Activated CD8-positive, alpha-beta T cell treated with anti-CD3 and anti-CD28 coated beads, Interleukin-2, amount 10 ng/mL, durations not matched to agents 7 days and 5 days (primary cell): Measurements from ENCODE around the gene PTPRE. TPM values are rescaled to one million over a fixed set of nuclear protein-coding genes. Genes with fewer than 3 reads are reported as not detected.
A peak's percentile ranks its signal among the peaks of the same experiment; 100 is the strongest.

Source experiments
- ATAC-seq: fragments of 150-1000 bp; cut with Tn5 transposase; one replicate; pipeline ENCODE4 v1.10.0; 2021; ENCODE audit warnings: moderate library complexity
- CTCF ChIA-PET: fragments of 350-600 bp; sonication (Branson Sonifier 250); formaldehyde crosslinking; loops from one replicate; lab custom pipeline; 2021; ENCODE audit warnings: antibody characterized with exemption; lab: Charles Lee
- POLR2A ChIA-PET: fragments of 350-600 bp; sonication (Branson Sonifier 250); formaldehyde crosslinking; loops from one replicate; lab custom pipeline; 2021; ENCODE audit warnings: antibody characterized with exemption; lab: Charles Lee
- DNase-seq: peaks from one replicate; pipeline ENCODE4 v3.0.0-alpha.2; 2020
- H3K27ac Mint-ChIP-seq: one replicate; pipeline ENCODE4 v1.8.0; 2021; ENCODE audit warnings: mild to moderate bottlenecking, mixed read lengths
- H3K27me3 Mint-ChIP-seq: one replicate; pipeline ENCODE4 v1.8.0; 2021; ENCODE audit warnings: low read depth, mixed read lengths
- H3K36me3 Mint-ChIP-seq: one replicate; pipeline ENCODE4 v1.8.0; 2021; ENCODE audit warnings: low read depth, mixed read lengths
- H3K4me1 Mint-ChIP-seq: one replicate; pipeline ENCODE4 v1.8.0; 2021; ENCODE audit warnings: low read depth, mixed read lengths
- H3K4me3 Mint-ChIP-seq: one replicate; pipeline ENCODE4 v1.8.0; 2021; ENCODE audit warnings: mild to moderate bottlenecking, mixed read lengths
- H3K9me3 Mint-ChIP-seq: one replicate; pipeline ENCODE4 v1.8.0; 2022; ENCODE audit warnings: mixed read lengths; ENCODE audit not compliant: insufficient read depth
- total RNA-seq, 2 experiments: library from RNA; stranded (reverse); gene quantifications; one replicate each; pipeline ENCODE4 v1.2.3, GENCODE V29; 2021

PTPRE gene
- total RNA-seq, 2 experiments from 2014 or later, result 21.4 to 24.5 TPM

GRCh38 chr10:128116851-128117615, 210.1 kb downstream of the PTPRE start:
- ChIA-PET CTCF (interaction anchor here (0.7 to 2.6 kb wide), 10 partner anchors 11 to 95 kb away, joined by 3 to 12 read pairs (median 4); no protein-coding TSS in a partner anchor), POLR2A (interaction anchor here (0.7 to 2.3 kb wide), 4 partner anchors 9 to 88 kb away, joined by 3 to 6 read pairs (median 4); no protein-coding TSS in a partner anchor)
- peak overlapping the region; percentile 7 for H3K27ac Mint-ChIP-seq
- no peaks in the 10 kb centered on the region for H3K27me3 Mint-ChIP-seq
- H3K9me3 Mint-ChIP-seq, result no peaks in the 10 kb centered on the region
- peaks cover 75% of the 10 kb centered on the region for H3K36me3 Mint-ChIP-seq
- DNase-seq (no peak), ATAC-seq (no peak)
- peaks cover 41% of the 10 kb centered on the region for H3K4me1 Mint-ChIP-seq
- no peak overlapping the region for H3K4me3 Mint-ChIP-seq

DNA sequence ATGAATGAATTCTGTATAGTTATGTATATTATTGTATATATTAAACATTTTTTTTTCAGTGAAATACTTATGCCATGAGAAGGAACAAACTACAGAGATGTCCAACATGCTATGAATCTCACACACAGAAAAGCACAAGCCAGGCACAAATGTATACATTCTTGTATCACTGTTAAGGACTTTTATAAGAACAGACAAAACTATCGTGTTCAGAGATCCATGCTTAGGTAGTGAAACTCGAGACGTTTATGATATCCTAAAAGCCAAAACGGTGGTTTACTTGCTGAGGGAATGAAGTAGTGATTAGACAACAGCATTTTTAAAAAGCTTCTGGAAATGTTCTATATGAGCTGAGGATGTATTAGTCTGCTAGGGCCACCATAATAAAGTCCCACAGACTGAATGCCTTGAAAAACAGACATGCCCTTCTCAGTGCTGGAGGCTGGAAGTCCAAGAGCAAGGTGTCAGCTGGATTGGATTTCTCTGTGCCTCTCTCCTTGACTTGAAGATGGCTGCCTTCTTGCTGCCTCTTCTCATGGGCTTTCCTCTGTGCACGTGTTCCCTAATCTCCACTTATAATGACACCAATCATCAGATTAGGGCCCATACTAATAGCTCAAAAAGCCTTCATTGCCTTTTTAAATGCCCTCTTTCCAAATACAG, 215.0 kb downstream of the PTPRE start:
- DNase-seq, result no peak
- no peak for ATAC-seq
- POLR2A ChIA-PET, result interaction anchor here (1.0 to 1.2 kb wide), 2 partner anchors 19 to 25 kb away, joined by 3 read pairs; no protein-coding TSS in a partner anchor
- Mint-ChIP-seq H3K4me1 (peaks cover 59% of the 10 kb centered on the region), H3K4me3 (peak overlapping the region; percentile 19), H3K9me3 (no peaks in the 10 kb centered on the region), H3K27ac (no peak overlapping the region), H3K27me3 (no peaks in the 10 kb centered on the region), H3K36me3 (peaks cover 76% of the 10 kb centered on the region)
- CTCF ChIA-PET, result interaction anchor here (1.2 kb wide), 1 partner anchor 19 kb away, joined by 3 read pairs; no protein-coding TSS in a partner anchor

DNA sequence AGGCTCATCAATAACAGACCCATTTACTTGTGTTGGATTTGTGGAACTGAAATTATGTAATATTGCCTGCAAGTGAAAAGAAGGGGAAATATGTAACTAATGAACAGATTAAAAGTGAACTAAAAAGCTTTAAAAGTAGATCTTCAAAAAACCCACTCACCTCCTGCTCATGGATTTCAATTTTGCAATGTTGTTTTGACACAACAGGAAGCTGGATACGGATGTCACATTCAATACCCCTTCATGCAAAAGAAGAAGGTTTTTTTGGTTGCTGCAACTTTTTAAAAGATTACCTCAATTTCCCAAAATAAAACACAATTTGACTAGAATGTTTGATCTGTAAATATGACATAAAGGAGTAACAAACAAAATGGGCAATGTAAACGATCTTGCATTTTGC, 216.0 kb downstream of the PTPRE start:
- Mint-ChIP-seq H3K27me3 (no peaks in the 10 kb centered on the region), H3K4me3 (peak overlapping the region; percentile 95), H3K9me3 (no peaks in the 10 kb centered on the region), H3K4me1 (peaks cover 67% of the 10 kb centered on the region), H3K27ac (peak overlapping the region; percentile 41), H3K36me3 (peaks cover 68% of the 10 kb centered on the region)
- ChIA-PET POLR2A (interaction anchor here (1.2 to 1.9 kb wide), 2 partner anchors 12 to 26 kb away, joined by 3 to 5 read pairs; no protein-coding TSS in a partner anchor), CTCF (interaction anchor here (1.1 kb wide), 2 partner anchors 45 to 55 kb away, joined by 3 to 5 read pairs; no protein-coding TSS in a partner anchor)
- ATAC-seq (no peak), DNase-seq (no peak)

- Mint-ChIP-seq H3K4me1 (peaks cover 63% of the 10 kb centered on the region), H3K4me3 (peak overlapping the region; percentile 95), H3K27ac (peak overlapping the region; percentile 93), H3K36me3 (peaks cover 62% of the 10 kb centered on the region), H3K9me3 (no peaks in the 10 kb centered on the region), H3K27me3 (no peaks in the 10 kb centered on the region)
- ChIA-PET CTCF (interaction anchor here (0.7 to 2.2 kb wide), 4 partner anchors 22 to 45 kb away, joined by 3 to 7 read pairs (median 4); no protein-coding TSS in a partner anchor), POLR2A (interaction anchor here (0.7 to 1.9 kb wide), 6 partner anchors 8 to 27 kb away, joined by 3 to 7 read pairs (median 4); no protein-coding TSS in a partner anchor)
- ATAC-seq (no peak), DNase-seq (no peak)
These were observed 216.9 kb downstream of the PTPRE start for GRCh38 chr10:128123846-128124245.

- Mint-ChIP-seq H3K4me3 (peak overlapping the region; percentile 95), H3K36me3 (peaks cover 51% of the 10 kb centered on the region), H3K9me3 (no peaks in the 10 kb centered on the region), H3K27ac (peak overlapping the region; percentile 93), H3K4me1 (peaks cover 52% of the 10 kb centered on the region), H3K27me3 (no peaks in the 10 kb centered on the region)
- no peak for ATAC-seq
- DNase-seq, result no peak
- CTCF ChIA-PET, result interaction anchor here (1.0 to 2.2 kb wide), 3 partner anchors 26 to 56 kb away, joined by 3 to 7 read pairs (median 4); no protein-coding TSS in a partner anchor
- POLR2A ChIA-PET, result interaction anchor here (0.5 to 2.5 kb wide), 14 partner anchors 9 to 77 kb away, joined by 3 to 17 read pairs (median 4); no protein-coding TSS in a partner anchor
These were observed 218.0 kb downstream of the PTPRE start for GRCh38 chr10:128124813-128125403.

DNA sequence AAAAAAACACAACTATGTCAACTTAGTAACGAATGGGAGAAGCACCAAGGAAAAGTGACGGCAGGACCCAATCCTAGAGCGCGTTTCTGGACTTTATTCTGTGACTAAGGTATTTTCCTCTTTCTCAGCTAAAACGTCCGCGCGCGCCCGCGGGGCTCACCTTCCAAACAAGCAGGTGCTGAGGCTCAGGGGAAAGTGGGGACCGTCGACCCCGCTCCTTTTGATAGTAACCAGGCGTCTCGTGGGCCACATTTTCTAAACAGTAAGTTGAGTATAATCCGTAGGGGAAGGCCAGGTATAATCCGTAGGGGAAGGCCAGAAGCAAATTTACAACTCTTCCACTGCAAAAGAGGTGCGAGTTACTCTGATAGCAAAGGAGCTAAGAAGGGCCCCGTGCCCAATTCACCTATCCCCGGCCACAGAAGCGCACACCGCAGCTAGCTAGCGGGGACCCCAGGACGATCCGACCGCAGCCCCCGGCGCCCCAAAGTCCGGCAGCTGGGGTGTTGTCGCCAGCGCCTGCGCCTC, 218.6 kb downstream of the PTPRE start:
- POLR2A ChIA-PET, result interaction anchor here (0.5 to 2.5 kb wide), 15 partner anchors 9 to 78 kb away, joined by 3 to 17 read pairs (median 4); no protein-coding TSS in a partner anchor
- Mint-ChIP-seq H3K27me3 (peaks cover 2% of the 10 kb centered on the region), H3K4me1 (peaks cover 46% of the 10 kb centered on the region), H3K36me3 (peaks cover 46% of the 10 kb centered on the region), H3K27ac (peak overlapping the region; percentile 93), H3K4me3 (peak overlapping the region; percentile 95), H3K9me3 (no peaks in the 10 kb centered on the region)
- no peak for DNase-seq
- no peak for ATAC-seq
- CTCF ChIA-PET, result interaction anchor here (0.8 to 2.2 kb wide), 4 partner anchors 11 to 56 kb away, joined by 3 to 7 read pairs (median 4); no protein-coding TSS in a partner anchor

DNA sequence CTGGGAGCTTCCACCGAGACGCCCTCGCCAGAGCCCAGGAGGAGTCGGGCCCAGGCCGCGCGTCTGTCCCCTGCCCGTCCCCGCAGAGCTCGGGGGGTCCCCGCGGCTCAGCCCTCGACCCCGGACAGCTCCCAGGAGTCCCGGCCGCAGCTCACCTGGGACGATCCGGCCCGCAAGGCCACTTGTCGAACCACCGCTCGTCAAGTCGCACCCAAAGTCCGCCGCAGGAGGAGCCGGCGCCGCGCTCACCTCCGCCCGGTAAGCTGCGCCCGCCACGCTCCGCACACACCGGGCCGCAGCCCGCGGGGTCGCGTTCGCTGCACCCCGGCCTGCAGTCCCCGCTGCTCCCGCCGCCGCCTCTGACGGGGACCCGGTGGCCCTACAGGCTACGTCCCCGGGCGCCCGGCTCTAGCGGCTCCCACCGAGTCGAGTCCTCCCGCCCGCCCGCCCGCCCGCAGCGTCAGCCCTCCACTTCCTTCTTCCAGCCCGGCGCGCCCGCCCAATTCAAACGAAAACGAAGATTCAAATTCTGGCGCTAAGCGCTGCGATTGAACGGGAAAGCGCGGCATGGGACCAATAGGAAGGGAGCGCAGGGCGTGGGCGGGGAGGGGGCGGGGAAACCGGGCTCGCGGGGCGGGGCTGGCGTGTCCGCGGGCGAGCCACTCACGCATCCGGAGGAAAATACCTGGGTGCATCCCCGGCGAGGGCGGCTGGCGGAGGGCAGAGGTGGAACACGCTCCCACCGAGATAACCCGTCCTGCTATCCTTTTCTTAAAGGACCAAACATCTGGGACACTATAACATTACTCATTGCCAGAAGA, 219.3 kb downstream of the PTPRE start, which contains the start of gene MKI67:
MKI67 (minus strand) TSS at position 480 of the 821 bp plus-strand sequence. CDS start 756 bp downstream, outside the sequence.
- H3K36me3 Mint-ChIP-seq, result peaks cover 40% of the 10 kb centered on the region
- H3K27ac Mint-ChIP-seq, result peak within 1 kb of the TSS; percentile 93
- H3K4me3 Mint-ChIP-seq, result peak within 1 kb of the TSS; percentile 95
- H3K4me1 Mint-ChIP-seq, result peaks cover 40% of the 10 kb centered on the region
- ATAC-seq (peak; percentile 90), DNase-seq (peak; percentile 96)
- POLR2A ChIA-PET, result interaction anchor here (0.7 to 2.5 kb wide), 18 partner anchors 9 to 79 kb away, joined by 3 to 17 read pairs (median 4); no protein-coding TSS in a partner anchor
- H3K27me3 Mint-ChIP-seq, result peaks cover 2% of the 10 kb centered on the region
- CTCF ChIA-PET, result interaction anchor here (0.8 to 2.2 kb wide), 6 partner anchors 12 to 57 kb away, joined by 3 to 7 read pairs (median 4); no protein-coding TSS in a partner anchor
- no peaks in the 10 kb centered on the region for H3K9me3 Mint-ChIP-seq

GRCh38 chr10:128128582-128128981, 221.7 kb downstream of the PTPRE start:
- Mint-ChIP-seq H3K4me3 (no peak overlapping the region), H3K27me3 (peaks cover 13% of the 10 kb centered on the region), H3K9me3 (no peaks in the 10 kb centered on the region), H3K4me1 (peaks cover 20% of the 10 kb centered on the region), H3K27ac (no peak overlapping the region), H3K36me3 (peaks cover 20% of the 10 kb centered on the region)
- ATAC-seq, result no peak
- no peak for DNase-seq
- ChIA-PET CTCF (interaction anchor here (1.3 to 2.1 kb wide), 3 partner anchors 22 to 93 kb away, joined by 4 to 6 read pairs (median 5); no protein-coding TSS in a partner anchor), POLR2A (interaction anchor here (1.5 kb wide), 1 partner anchor 33 kb away, joined by 4 read pairs; no protein-coding TSS in a partner anchor)

DNA sequence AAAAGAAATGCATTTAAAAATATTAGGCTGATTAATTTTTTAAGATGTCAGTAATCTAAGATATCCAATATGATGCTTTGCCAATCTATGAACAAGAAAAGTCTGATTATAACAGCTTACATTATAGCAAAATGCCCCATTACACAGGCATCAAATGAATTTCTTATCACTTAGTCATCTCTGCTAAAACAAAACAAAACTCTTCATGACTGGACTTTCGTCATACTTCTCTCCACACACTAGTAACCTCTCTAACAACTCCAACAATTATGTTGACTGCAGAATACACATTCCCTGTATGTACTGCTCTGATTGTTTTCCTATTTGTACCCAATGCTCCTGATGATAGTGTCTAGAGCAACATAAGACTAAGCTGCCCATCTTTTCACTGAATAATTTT, 223.1 kb downstream of the PTPRE start:
- H3K9me3 Mint-ChIP-seq, result no peaks in the 10 kb centered on the region
- DNase-seq, result no peak
- ATAC-seq, result no peak
- peaks cover 8% of the 10 kb centered on the region for H3K4me1 Mint-ChIP-seq
- no peak overlapping the region for H3K27ac Mint-ChIP-seq
- CTCF ChIA-PET, result interaction anchor here (1.0 to 2.0 kb wide), 2 partner anchors 61 to 82 kb away, joined by 3 to 5 read pairs; no protein-coding TSS in a partner anchor
- peaks cover 18% of the 10 kb centered on the region for H3K27me3 Mint-ChIP-seq
- POLR2A ChIA-PET, result interaction anchor here (1.5 kb wide), 1 partner anchor 34 kb away, joined by 4 read pairs; no protein-coding TSS in a partner anchor
- H3K36me3 Mint-ChIP-seq, result peaks cover 5% of the 10 kb centered on the region
- no peak overlapping the region for H3K4me3 Mint-ChIP-seq
